DND-41 (cell line): ENCODE results near the gene SPATS2.

Experiments used
- ATAC-seq: fragments of 200-7000 bp; cut with Tn5 transposase; 3 replicates; pipeline ENCODE4 v1.9.1; 2021; ENCODE audit warnings: low read depth; ENCODE audit not compliant: insufficient read depth
- DNase-seq: peaks from one replicate; pipeline ENCODE4 v3.0.0-alpha.2; 2020
- H2AFZ ChIP-seq: 2 replicates; pipeline ENCODE4 v1.6.0; 2012; ENCODE audit warnings: low read depth, low read length
- H3K27ac ChIP-seq: 2 replicates; pipeline ENCODE4 v1.5.1; 2012; ENCODE audit warnings: low read length, inconsistent platforms
- H3K27me3 ChIP-seq: fragments of 200-600 bp; sonication (generic); 2 replicates; pipeline ENCODE4 v1.6.0; 2012; ENCODE audit warnings: low read length, mild to moderate bottlenecking, inconsistent platforms; ENCODE audit not compliant: insufficient read depth, poor library complexity
- H3K36me3 ChIP-seq: 2 replicates; pipeline ENCODE4 v1.5.1; 2012; ENCODE audit warnings: low read length, inconsistent platforms; ENCODE audit not compliant: insufficient read depth
- H3K4me1 ChIP-seq: 2 replicates; pipeline ENCODE4 v1.5.1; 2012; ENCODE audit warnings: mild to moderate bottlenecking, low read length; ENCODE audit not compliant: insufficient read depth
- H3K4me2 ChIP-seq: 2 replicates; pipeline ENCODE4 v1.6.0; 2012; ENCODE audit warnings: mild to moderate bottlenecking, moderate library complexity, low read length, inconsistent platforms; ENCODE audit not compliant: insufficient read depth
- H3K4me3 ChIP-seq, 2 experiments: fragments of 200-600 bp in 1 of 2; shearing (Covaris generic) in 1 of 2; 2 replicates each; pipeline ENCODE4 v1.5.1; 2012 to 2016; ENCODE audit warnings: inconsistent platforms in 2 of 2, low read length in 2 of 2, mild to moderate bottlenecking in 2 of 2, low read depth in 1 of 2, moderate library complexity in 1 of 2
- H3K79me2 ChIP-seq: 2 replicates; pipeline ENCODE4 v1.6.0; 2012; ENCODE audit warnings: low read length, inconsistent platforms; ENCODE audit not compliant: insufficient read depth
- H3K9ac ChIP-seq: 2 replicates; pipeline ENCODE4 v1.6.0; 2012; ENCODE audit warnings: low read depth, mild to moderate bottlenecking, inconsistent platforms, low read length, moderate library complexity
- H3K9me3 ChIP-seq: 2 replicates; pipeline ENCODE4 v1.5.1; 2012; ENCODE audit warnings: low read length, moderate library complexity, mild to moderate bottlenecking, inconsistent platforms; ENCODE audit not compliant: insufficient read depth, severe bottlenecking
- H4K20me1 ChIP-seq: 2 replicates; pipeline ENCODE4 v1.6.0; 2012; ENCODE audit warnings: low read length; ENCODE audit not compliant: insufficient read depth
- CTCF ChIP-seq: IDR thresholded peaks from 2 replicates; pipeline ENCODE4 v1.5.1; 2012; ENCODE audit warnings: borderline replicate concordance, low read length, moderate library complexity, mild to moderate bottlenecking; ENCODE audit not compliant: poor library complexity, severe bottlenecking; ENCODE audit errors: extremely low read depth
- EZH2 ChIP-seq: IDR thresholded peaks from 3 replicates; pipeline ENCODE4 v1.6.1; 2012; ENCODE audit warnings: borderline replicate concordance, low read depth, mild to moderate bottlenecking, moderate library complexity, low read length, inconsistent platforms; ENCODE audit not compliant: severe bottlenecking

The SPATS2 gene

GRCh38 chr12:49541911-49542505 is 174.7 kb downstream of the SPATS2 start:
- H3K4me1 ChIP-seq = peaks cover 17% of the 10 kb centered on the region
- no peak overlapping the region for H3K4me2 ChIP-seq
- no peak for DNase-seq
- no peak for ATAC-seq
- H3K9me3 ChIP-seq = no peaks in the 10 kb centered on the region
- TF ChIP-seq EZH2 = no peak
- no peak for TF ChIP-seq CTCF
- no peak overlapping the region for H2AFZ ChIP-seq
- H4K20me1 ChIP-seq = peaks cover 15% of the 10 kb centered on the region
- no peaks in the 10 kb centered on the region for H3K79me2 ChIP-seq
- H3K27me3 ChIP-seq = peaks cover 25% of the 10 kb centered on the region
- H3K4me3 ChIP-seq = no peak overlapping the region
- H3K9ac ChIP-seq = no peak overlapping the region
- H3K36me3 ChIP-seq = no peaks in the 10 kb centered on the region
- H3K27ac ChIP-seq = no peak overlapping the region

GRCh38 chr12:49542592-49543160 is 175.4 kb downstream of the SPATS2 start:
- Histone ChIP-seq H3K4me3 (no peak overlapping the region), H3K9ac (no peak overlapping the region), H3K9me3 (no peaks in the 10 kb centered on the region), H2AFZ (no peak overlapping the region), H3K36me3 (no peaks in the 10 kb centered on the region), H3K4me2 (no peak overlapping the region), H3K4me1 (peaks cover 17% of the 10 kb centered on the region), H3K27me3 (peaks cover 21% of the 10 kb centered on the region), H4K20me1 (peaks cover 15% of the 10 kb centered on the region), H3K79me2 (no peaks in the 10 kb centered on the region), H3K27ac (no peak overlapping the region)
- ATAC-seq (no peak), DNase-seq (no peak)
- TF ChIP-seq CTCF (no peak), EZH2 (no peak)

- H3K9ac ChIP-seq = no peak overlapping the region
- H3K4me2 ChIP-seq = no peak overlapping the region
- peaks cover 15% of the 10 kb centered on the region for H3K27me3 ChIP-seq
- DNase-seq (no peak), ATAC-seq (no peak)
- H4K20me1 ChIP-seq = peaks cover 13% of the 10 kb centered on the region
- no peak for TF ChIP-seq EZH2
- TF ChIP-seq CTCF = no peak
- no peak overlapping the region for H3K4me3 ChIP-seq
- H3K79me2 ChIP-seq = no peaks in the 10 kb centered on the region
- no peaks in the 10 kb centered on the region for H3K9me3 ChIP-seq
- H2AFZ ChIP-seq = no peak overlapping the region
- no peaks in the 10 kb centered on the region for H3K36me3 ChIP-seq
- H3K4me1 ChIP-seq = peaks cover 13% of the 10 kb centered on the region
- H3K27ac ChIP-seq = no peak overlapping the region
Observed at GRCh38 chr12:49543221-49543913, 176.1 kb downstream of the SPATS2 start.
